Mesothelial cell of epicardium (in vitro differentiated cells): ENCODE results near the gene UNC5B. TPM values are rescaled to one million over a fixed set of nuclear protein-coding genes. Genes with fewer than 3 reads are reported as not detected.

Experiments
- DNase-seq, 2 experiments: peaks; one replicate each; pipeline ENCODE4 v3.0.0; 2021; ENCODE audit warnings: low spot score in 2 of 2; ENCODE audit not compliant: unreplicated experiment in 2 of 2
- H3K27ac Mint-ChIP-seq: 2 replicates; pipeline ENCODE4 v1.8.0; 2021; ENCODE audit warnings: mixed read lengths
- H3K27me3 Mint-ChIP-seq: 2 replicates; pipeline ENCODE4 v1.8.0; 2021; ENCODE audit warnings: low read depth, mixed read lengths
- H3K36me3 Mint-ChIP-seq: 2 replicates; pipeline ENCODE4 v1.8.0; 2021; ENCODE audit warnings: mixed read lengths
- H3K4me1 Mint-ChIP-seq: 2 replicates; pipeline ENCODE4 v1.8.0; 2021; ENCODE audit warnings: mixed read lengths
- H3K4me3 Mint-ChIP-seq: 2 replicates; pipeline ENCODE4 v1.8.0; 2021; ENCODE audit warnings: mild to moderate bottlenecking, moderate library complexity, mixed read lengths
- H3K9me3 Mint-ChIP-seq: 2 replicates; pipeline ENCODE4 v1.8.0; 2021; ENCODE audit warnings: mixed read lengths
- CTCF ChIP-seq: fragments of 200-600 bp; sonication (generic); IDR thresholded peaks from one replicate; pipeline ENCODE4 v1.5.0; 2021; ENCODE audit warnings: antibody characterized with exemption; ENCODE audit not compliant: unreplicated experiment
- total RNA-seq: library from RNA; stranded (reverse); gene quantifications from 3 replicates; pipeline ENCODE4 v1.2.1, GENCODE V29; 2021

UNC5B gene
- total RNA-seq, 1 donor from 2014 or later, result 91.5 TPM

DNA sequence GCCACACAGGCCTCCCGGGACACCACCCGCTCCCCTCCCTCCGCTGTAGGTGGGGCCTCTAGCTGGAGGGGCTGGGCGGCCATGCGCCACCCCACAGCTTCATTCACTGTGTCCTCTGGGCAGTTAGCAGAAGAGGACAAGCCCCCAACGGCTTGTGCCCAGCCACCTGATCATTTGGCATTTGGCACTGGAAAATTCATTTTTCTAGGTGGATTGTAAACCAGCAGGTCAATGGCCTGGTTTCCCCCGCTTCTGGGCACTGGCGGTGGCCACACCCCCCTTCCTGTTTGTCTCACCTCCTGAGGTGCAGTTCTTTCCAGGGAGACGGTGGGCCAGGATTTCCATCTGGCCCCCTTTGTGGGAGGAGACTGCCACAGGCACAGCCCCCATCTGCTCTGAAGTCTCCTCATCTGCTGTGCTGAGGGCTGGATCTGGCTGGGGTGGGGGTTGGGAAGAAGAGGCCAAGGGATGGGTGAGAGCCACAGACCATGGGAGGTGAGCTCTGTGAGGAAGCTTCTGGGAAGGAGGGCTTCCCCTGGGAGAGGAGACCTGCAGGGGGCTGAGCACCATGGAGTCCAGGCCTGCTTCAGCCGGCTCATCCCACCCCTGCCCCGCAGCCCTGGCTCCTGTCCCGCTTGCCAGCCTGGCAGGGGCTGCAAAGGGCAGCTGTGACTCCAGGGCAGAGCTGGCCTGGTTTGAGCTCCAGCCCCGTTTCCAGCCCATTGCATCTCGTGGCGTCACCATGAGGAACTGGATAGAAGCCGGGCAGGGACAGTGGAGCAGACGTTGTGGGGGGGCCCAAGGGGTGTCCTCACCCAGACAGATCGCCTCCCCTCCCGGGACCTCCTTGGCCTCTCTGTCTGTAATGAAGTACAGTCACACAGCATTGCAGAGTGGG lies 66.6 kb downstream of the UNC5B start:
- H3K4me1 Mint-ChIP-seq, result peaks cover 24% of the 10 kb centered on the region
- H3K36me3 Mint-ChIP-seq, result peaks cover 13% of the 10 kb centered on the region
- H3K27me3 Mint-ChIP-seq, result no peaks in the 10 kb centered on the region
- no peak for DNase-seq
- no peak overlapping the region for H3K4me3 Mint-ChIP-seq
- TF ChIP-seq CTCF, result no peak
- H3K9me3 Mint-ChIP-seq, result no peaks in the 10 kb centered on the region
- H3K27ac Mint-ChIP-seq, result no peak overlapping the region

DNA sequence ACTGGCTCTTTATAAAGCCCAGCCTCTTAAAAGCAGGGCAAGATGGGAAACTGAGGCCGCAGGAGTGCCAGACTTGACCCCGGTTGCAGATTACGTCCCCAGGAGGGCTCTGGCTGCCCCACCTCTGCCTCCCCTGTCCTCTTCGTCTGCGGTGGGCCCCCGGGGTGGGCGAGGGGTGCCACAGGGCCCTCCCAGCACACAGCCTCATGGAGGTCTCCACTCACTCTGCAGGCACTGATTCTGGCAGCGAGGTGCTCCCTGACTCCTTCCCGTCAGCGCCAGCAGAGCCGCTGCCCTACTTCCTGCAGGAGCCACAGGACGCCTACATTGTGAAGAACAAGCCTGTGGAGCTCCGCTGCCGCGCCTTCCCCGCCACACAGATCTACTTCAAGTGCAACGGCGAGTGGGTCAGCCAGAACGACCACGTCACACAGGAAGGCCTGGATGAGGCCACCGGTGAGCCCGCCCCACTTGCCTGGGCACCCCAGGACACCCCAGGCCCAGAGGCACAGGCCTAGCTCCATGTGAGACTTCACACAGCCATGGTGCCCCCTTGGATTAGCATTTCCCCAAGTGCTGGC lies 67.3 kb downstream of the UNC5B start:
- Mint-ChIP-seq H3K27me3 (no peaks in the 10 kb centered on the region), H3K4me3 (no peak overlapping the region), H3K4me1 (peaks cover 24% of the 10 kb centered on the region), H3K27ac (no peak overlapping the region), H3K9me3 (no peaks in the 10 kb centered on the region), H3K36me3 (peaks cover 13% of the 10 kb centered on the region)
- no peak for TF ChIP-seq CTCF
- DNase-seq, result no peak

DNA sequence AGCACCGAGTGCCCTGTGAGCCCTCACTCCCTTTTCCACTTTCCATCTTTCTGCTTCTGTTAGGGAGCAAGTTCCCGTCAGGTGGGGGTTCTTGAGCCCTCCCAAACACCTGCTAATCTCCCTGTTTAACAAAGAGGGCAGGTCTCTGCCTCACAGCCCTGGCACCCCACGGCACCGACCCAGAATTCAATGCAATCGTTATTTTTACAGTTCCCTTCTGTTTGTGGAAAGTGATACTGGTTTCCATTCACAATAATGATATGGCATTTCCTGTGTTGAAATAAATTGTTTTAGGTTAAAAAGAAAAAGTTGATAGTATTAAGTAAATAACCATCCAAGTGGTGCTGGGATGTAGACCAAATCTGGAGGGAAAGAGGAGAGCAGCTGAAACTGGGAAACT lies 67.8 kb downstream of the UNC5B start:
- no peaks in the 10 kb centered on the region for H3K27me3 Mint-ChIP-seq
- TF ChIP-seq CTCF, result no peak
- H3K36me3 Mint-ChIP-seq, result peaks cover 13% of the 10 kb centered on the region
- no peak for DNase-seq
- H3K4me1 Mint-ChIP-seq, result peaks cover 23% of the 10 kb centered on the region
- H3K27ac Mint-ChIP-seq, result no peak overlapping the region
- H3K4me3 Mint-ChIP-seq, result no peak overlapping the region
- H3K9me3 Mint-ChIP-seq, result no peaks in the 10 kb centered on the region

GRCh38 chr10:71280825-71281224 lies 68.5 kb downstream of the UNC5B start:
- Mint-ChIP-seq H3K4me1 (peaks cover 22% of the 10 kb centered on the region), H3K36me3 (peaks cover 15% of the 10 kb centered on the region), H3K9me3 (no peaks in the 10 kb centered on the region), H3K27me3 (no peaks in the 10 kb centered on the region), H3K27ac (no peak overlapping the region), H3K4me3 (no peak overlapping the region)
- DNase-seq, result no peak
- no peak for TF ChIP-seq CTCF

DNA sequence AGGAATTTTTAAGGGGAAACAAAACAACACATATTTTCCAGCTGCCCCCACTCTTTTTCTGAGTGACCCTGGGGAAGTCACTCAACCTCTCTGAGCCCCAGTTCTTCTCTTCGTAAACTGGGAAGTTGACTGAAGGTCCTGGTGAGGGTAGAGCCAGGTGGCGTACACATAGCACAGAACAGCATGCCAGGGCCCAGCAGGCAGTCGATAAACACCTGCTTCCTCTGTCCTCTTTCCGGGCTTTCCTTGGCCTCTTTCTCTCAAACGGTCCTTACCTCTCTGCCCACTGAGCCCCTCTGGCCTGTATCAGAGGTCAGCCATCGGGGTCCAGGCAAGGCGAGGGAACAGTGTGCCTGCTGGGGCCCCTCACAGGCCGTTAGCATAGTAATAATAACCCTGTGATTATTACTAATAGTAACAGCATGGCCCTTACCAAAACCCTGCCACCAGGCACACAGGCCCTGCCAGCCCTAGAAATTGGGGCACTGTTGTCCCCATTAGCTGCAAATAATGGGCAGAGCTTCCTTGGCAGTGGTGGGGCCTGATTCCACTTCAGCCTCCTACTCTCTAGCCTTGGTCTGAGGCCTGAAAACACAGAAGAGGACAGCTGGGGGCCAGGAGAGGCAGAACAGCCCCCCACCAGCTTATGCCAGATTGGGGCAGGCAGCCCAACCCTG lies 69.4 kb downstream of the UNC5B start:
- no peak for TF ChIP-seq CTCF
- Mint-ChIP-seq H3K27ac (no peak overlapping the region), H3K4me1 (peaks cover 19% of the 10 kb centered on the region), H3K9me3 (no peaks in the 10 kb centered on the region), H3K27me3 (no peaks in the 10 kb centered on the region), H3K4me3 (no peak overlapping the region), H3K36me3 (peaks cover 19% of the 10 kb centered on the region)
- DNase-seq, result no peak
